Measurements from ENCODE around the gene NAV1.
A peak's percentile ranks its signal among the peaks of the same experiment; 100 is the strongest.

The NAV1 gene

GRCh38 chr1:201563406-201563780 lies 24.5 kb downstream of the NAV1 start:
- H3K27ac ChIP-seq, result 0 out of 22 replicates have a peak overlapping the region, but pooled peaks of 1 of the 11 experiments have one; percentile 1
- H3K4me1 ChIP-seq, result peaks cover 68 to 96% (median 84%) of the 10 kb centered on the region in 10 experiments
- H3K36me3 ChIP-seq, result peaks cover 0 to 81% (median 40%) of the 10 kb centered on the region in 11 experiments; a peak in 18 of 22 replicates
- no peaks in the 10 kb centered on the region for H3K27me3 ChIP-seq
- no peaks in the 10 kb centered on the region for H3K9me3 ChIP-seq (replicated peaks in 1 of 11)
- TF ChIP-seq Cebpa-rat (IDR thresholded peaks at IDR 0.05), result no peak
- peak overlapping the region in 1 of 11 experiments; percentile 21; a peak in 2 of 22 replicates for H3K9ac ChIP-seq
- peak overlapping the region in 2 of 11 experiments; percentile 5 to 21; a peak in 2 of 22 replicates for H3K4me2 ChIP-seq
- H3K4me3 ChIP-seq, result no peak overlapping the region
- peaks cover 0 to 100% (median 98%) of the 10 kb centered on the region in 11 experiments; a peak in 19 of 22 replicates for H4K20me1 ChIP-seq

GRCh38 chr1:201563941-201564340 lies 25.0 kb downstream of the NAV1 start:
- no peaks in the 10 kb centered on the region for H3K27me3 ChIP-seq
- H4K20me1 ChIP-seq, result peaks cover 0 to 100% (median 98%) of the 10 kb centered on the region in 11 experiments; a peak in 19 of 22 replicates
- 0 out of 22 replicates have a peak overlapping the region, but pooled peaks of 1 of the 11 experiments have one; percentile 1 for H3K27ac ChIP-seq
- H3K9ac ChIP-seq, result no peak overlapping the region
- peaks cover 0 to 86% (median 41%) of the 10 kb centered on the region in 11 experiments; a peak in 18 of 22 replicates for H3K36me3 ChIP-seq
- H3K4me2 ChIP-seq, result peak overlapping the region in 2 of 11 experiments; percentile 2 to 21; a peak in 1 of 22 replicates
- TF ChIP-seq Cebpa-rat (IDR thresholded peaks at IDR 0.05), result no peak
- H3K4me1 ChIP-seq, result peaks cover 72 to 97% (median 87%) of the 10 kb centered on the region in 10 experiments
- no peak overlapping the region for H3K4me3 ChIP-seq
- H3K9me3 ChIP-seq (replicated peaks in 1 of 11), result no peaks in the 10 kb centered on the region

- H3K9ac ChIP-seq, result peak overlapping the region in 3 of 11 experiments; percentile 8 to 29 (median 15); a peak in 1 of 22 replicates
- no peak for TF ChIP-seq Cebpa-rat (IDR thresholded peaks at IDR 0.05)
- peak overlapping the region in 2 of 11 experiments; percentile 3 to 5; a peak in 1 of 22 replicates for H3K27ac ChIP-seq
- peaks cover 0 to 96% (median 41%) of the 10 kb centered on the region in 11 experiments; a peak in 18 of 22 replicates for H3K36me3 ChIP-seq
- no peaks in the 10 kb centered on the region for H3K27me3 ChIP-seq
- peak overlapping the region in 9 of 11 experiments; percentile 34 to 64 (median 50); a peak in 15 of 22 replicates for H3K4me2 ChIP-seq
- peaks cover 0 to 100% (median 99%) of the 10 kb centered on the region in 11 experiments; a peak in 20 of 22 replicates for H4K20me1 ChIP-seq
- H3K9me3 ChIP-seq (replicated peaks in 1 of 11), result no peaks in the 10 kb centered on the region
- H3K4me3 ChIP-seq, result no peak overlapping the region
- H3K4me1 ChIP-seq, result peaks cover 68 to 93% (median 86%) of the 10 kb centered on the region in 10 experiments
Observed at GRCh38 chr1:201565024-201565730, 26.2 kb downstream of the NAV1 start.

GRCh38 chr1:201565771-201566528 lies 27.0 kb downstream of the NAV1 start:
- Histone ChIP-seq H3K4me3 (no peak overlapping the region), H3K27ac (peak overlapping the region in 3 of 11 experiments; percentile 3 to 34 (median 5); a peak in 3 of 22 replicates), H3K4me2 (peak overlapping the region; percentile 34 to 81 (median 53)), H3K27me3 (no peaks in the 10 kb centered on the region), H4K20me1 (peaks cover 0 to 100% (median 99%) of the 10 kb centered on the region in 11 experiments; a peak in 20 of 22 replicates), H3K4me1 (peaks cover 61 to 85% (median 81%) of the 10 kb centered on the region in 10 experiments), H3K36me3 (peaks cover 0 to 96% (median 44%) of the 10 kb centered on the region in 11 experiments; a peak in 18 of 22 replicates), H3K9ac (peak overlapping the region in 5 of 11 experiments; percentile 8 to 29 (median 11); a peak in 1 of 22 replicates), H3K9me3 (replicated peaks in 1 of 11) (no peaks in the 10 kb centered on the region)
- no peak for TF ChIP-seq Cebpa-rat (IDR thresholded peaks at IDR 0.05)

- Histone ChIP-seq H3K4me1 (peaks cover 59 to 80% (median 76%) of the 10 kb centered on the region in 10 experiments), H4K20me1 (peaks cover 0 to 100% (median 99%) of the 10 kb centered on the region in 11 experiments; a peak in 20 of 22 replicates), H3K4me2 (peak overlapping the region; percentile 34 to 81 (median 53)), H3K9ac (0 out of 22 replicates have a peak overlapping the region, but pooled peaks of 1 of the 11 experiments have one; percentile 11), H3K4me3 (no peak overlapping the region), H3K36me3 (peaks cover 0 to 96% (median 43%) of the 10 kb centered on the region in 11 experiments; a peak in 18 of 22 replicates), H3K27ac (peak overlapping the region in 1 of 11 experiments; percentile 34; a peak in 1 of 22 replicates), H3K9me3 (replicated peaks in 1 of 11) (no peaks in the 10 kb centered on the region), H3K27me3 (no peaks in the 10 kb centered on the region)
- TF ChIP-seq Cebpa-rat (IDR thresholded peaks at IDR 0.05), result no peak
Observed at GRCh38 chr1:201566529-201566823, 27.5 kb downstream of the NAV1 start.

- no peaks in the 10 kb centered on the region for H3K9me3 ChIP-seq (replicated peaks in 1 of 11)
- no peak for TF ChIP-seq Cebpa-rat (IDR thresholded peaks at IDR 0.05)
- no peaks in the 10 kb centered on the region for H3K27me3 ChIP-seq
- peaks cover 55 to 73% (median 69%) of the 10 kb centered on the region in 10 experiments for H3K4me1 ChIP-seq
- peak overlapping the region; percentile 50 to 83 (median 73); a peak in 21 of 22 replicates for H3K4me2 ChIP-seq
- no peak overlapping the region for H3K9ac ChIP-seq
- peaks cover 0 to 96% (median 42%) of the 10 kb centered on the region in 11 experiments; a peak in 18 of 22 replicates for H3K36me3 ChIP-seq
- peaks cover 0 to 100% (median 99%) of the 10 kb centered on the region in 11 experiments; a peak in 20 of 22 replicates for H4K20me1 ChIP-seq
- H3K4me3 ChIP-seq, result no peak overlapping the region
- H3K27ac ChIP-seq, result peak overlapping the region in 3 of 11 experiments; percentile 1 to 32 (median 9); a peak in 3 of 22 replicates
Observed at GRCh38 chr1:201566933-201567801, 28.2 kb downstream of the NAV1 start.

GRCh38 chr1:201568265-201568664 lies 29.3 kb downstream of the NAV1 start:
- no peak for TF ChIP-seq Cebpa-rat (IDR thresholded peaks at IDR 0.05)
- no peaks in the 10 kb centered on the region for H3K27me3 ChIP-seq
- H3K9ac ChIP-seq, result no peak overlapping the region; a peak in 2 of 22 replicates
- H3K36me3 ChIP-seq, result peaks cover 0 to 96% (median 43%) of the 10 kb centered on the region in 11 experiments; a peak in 18 of 22 replicates
- no peak overlapping the region for H3K4me3 ChIP-seq
- H3K4me1 ChIP-seq, result peaks cover 45 to 63% (median 58%) of the 10 kb centered on the region in 10 experiments
- H4K20me1 ChIP-seq, result peaks cover 0 to 100% (median 99%) of the 10 kb centered on the region in 11 experiments; a peak in 20 of 22 replicates
- 0 out of 22 replicates have a peak overlapping the region, but pooled peaks of 1 of the 11 experiments have one; percentile 12 for H3K27ac ChIP-seq
- peak overlapping the region; percentile 50 to 83 (median 73) for H3K4me2 ChIP-seq
- H3K9me3 ChIP-seq (replicated peaks in 1 of 11), result no peaks in the 10 kb centered on the region

Data from BLaER1 treated with 17β-estradiol and CSF1 and Interleukin-3, amounts not matched to agents 10 nM and 100 nM (cell line).